CD4-positive, alpha-beta T cell (primary cell): ENCODE measurements around the gene LRRK1. TPM values are rescaled to one million over a fixed set of nuclear protein-coding genes. Genes with fewer than 3 reads are reported as not detected.

Source experiments
- ATAC-seq: fragments of 200-7000 bp; cut with Tn5 transposase; one replicate; pipeline ENCODE4 v1.10.0; 2022; ENCODE audit warnings: mild to moderate bottlenecking; ENCODE audit not compliant: poor library complexity
- CTCF ChIA-PET: fragments of 350-600 bp; sonication (Branson Sonifier 250); formaldehyde crosslinking; loops from one replicate; lab custom pipeline; 2021; ENCODE audit warnings: antibody characterized with exemption, inconsistent platforms; lab: Charles Lee
- POLR2A ChIA-PET: fragments of 350-600 bp; sonication (Branson Sonifier 250); formaldehyde crosslinking; loops from one replicate; lab custom pipeline; 2021; ENCODE audit warnings: antibody characterized with exemption, inconsistent platforms; lab: Charles Lee
- DNase-seq, 14 experiments: peaks; one replicate each; pipeline ENCODE4 v3.0.0-alpha.2; 2013 to 2020; ENCODE audit warnings: mixed read lengths in 2 of 14
- H3K27ac ChIP-seq, 2 donors: one replicate each; pipeline versions ENCODE4 v1.5.1 to v1.7.0; 2013; ENCODE audit warnings: low read length in 2 of 2, low read depth in 1 of 2, mild to moderate bottlenecking in 1 of 2
- H3K27me3 ChIP-seq, 2 experiments: 1 replicate in 1 of 2; 2 replicates in 1 of 2; pipeline versions ENCODE4 v1.6.1 to v1.7.0; 2013; ENCODE audit warnings: low read length in 2 of 2, control low read depth in 1 of 2, mild to moderate bottlenecking in 1 of 2, moderate library complexity in 1 of 2; ENCODE audit not compliant: insufficient read depth in 2 of 2, control insufficient read depth in 1 of 2
- H3K36me3 ChIP-seq: one replicate; pipeline ENCODE4 v1.6.1; 2013; ENCODE audit warnings: low read length, control low read depth; ENCODE audit not compliant: insufficient read depth
- H3K4me1 ChIP-seq: one replicate; pipeline ENCODE4 v1.6.1; 2013; ENCODE audit warnings: low read length, control low read depth; ENCODE audit not compliant: insufficient read depth
- H3K4me3 ChIP-seq: one replicate; pipeline ENCODE4 v1.5.1; 2013; ENCODE audit warnings: mild to moderate bottlenecking, low read length, moderate library complexity
- H3K9me3 ChIP-seq, 2 experiments: 1 replicate in 1 of 2; 2 replicates in 1 of 2; pipeline versions ENCODE4 v1.6.1 to v1.7.0; 2013; ENCODE audit warnings: low read length in 2 of 2, mild to moderate bottlenecking in 2 of 2, control low read depth in 1 of 2, moderate library complexity in 1 of 2; ENCODE audit not compliant: control insufficient read depth in 1 of 2, insufficient read depth in 1 of 2
- H3K27ac Mint-ChIP-seq: one replicate; pipeline ENCODE4 v1.8.0; 2020; ENCODE audit warnings: mixed read lengths
- H3K27me3 Mint-ChIP-seq: one replicate; pipeline ENCODE4 v1.8.0; 2021; ENCODE audit warnings: mixed read lengths
- H3K36me3 Mint-ChIP-seq: one replicate; pipeline ENCODE4 v1.8.0; 2021; ENCODE audit warnings: low read depth, mixed read lengths
- H3K4me1 Mint-ChIP-seq: one replicate; pipeline ENCODE4 v1.8.0; 2021; ENCODE audit warnings: low read depth, mixed read lengths
- H3K4me3 Mint-ChIP-seq: one replicate; pipeline ENCODE4 v1.8.0; 2020; ENCODE audit warnings: mild to moderate bottlenecking, mixed read lengths
- H3K9me3 Mint-ChIP-seq: one replicate; pipeline ENCODE4 v1.8.0; 2020; ENCODE audit warnings: mixed read lengths
- intact Hi-C, 2 experiments: fragments of 100-400 bp; cut with DNase I in 1 of 2; cut with micrococcal nuclease in 1 of 2; formaldehyde crosslinking; loops; one replicate each; pipeline versions ENCODE4 v1.15.1 to v1.9.0; 2023 to 2025; cut with DNase I, micrococcal nuclease
- total RNA-seq, 174 experiments: library from RNA in 2 of 174; stranded (reverse) in 2 of 174; gene quantifications; one replicate each; pipeline ENCODE4 v1.2.3 and lab custom pipeline; 2021 to 2026
- TF ChIP-seq, protein P1 (sequence below): fragments of 200-600 bp; IDR thresholded peaks from one replicate; pipeline ENCODE4 v1.8.0; 2022; ENCODE audit warnings: antibody characterized with exemption, mild to moderate bottlenecking

The LRRK1 gene
- total RNA-seq, 2 experiments from 2014 or later: 0.60 to 0.73 TPM

DNA sequence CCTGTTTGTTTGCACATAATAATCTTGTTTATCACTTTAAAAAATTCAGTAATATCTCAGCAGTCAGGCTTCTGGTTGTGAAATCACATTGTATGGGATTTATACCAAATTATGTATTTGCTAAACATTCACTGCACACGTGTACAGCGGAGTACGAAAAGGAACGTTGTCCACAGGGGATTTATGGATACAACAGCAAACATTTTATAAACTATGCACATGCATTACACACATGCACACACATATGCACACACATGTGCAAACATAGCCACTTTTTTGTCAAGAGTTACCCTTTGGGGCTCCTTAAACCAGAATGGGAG, 150.5 kb downstream of the LRRK1 start:
- ChIA-PET POLR2A (no interaction called here), CTCF (no interaction called here)
- intact Hi-C loops: no loop called here
- H3K9me3 ChIP-seq: no peaks in the 10 kb centered on the region
- Mint-ChIP-seq H3K9me3 (no peaks in the 10 kb centered on the region), H3K4me1 (no peaks in the 10 kb centered on the region), H3K27me3 (no peaks in the 10 kb centered on the region), H3K36me3 (no peaks in the 10 kb centered on the region), H3K4me3 (no peak overlapping the region), H3K27ac (no peak overlapping the region)
- no peaks in the 10 kb centered on the region for H3K27me3 ChIP-seq
- ATAC-seq: no peak
- no peak overlapping the region for H3K4me3 ChIP-seq
- TF ChIP-seq, protein P1, sequence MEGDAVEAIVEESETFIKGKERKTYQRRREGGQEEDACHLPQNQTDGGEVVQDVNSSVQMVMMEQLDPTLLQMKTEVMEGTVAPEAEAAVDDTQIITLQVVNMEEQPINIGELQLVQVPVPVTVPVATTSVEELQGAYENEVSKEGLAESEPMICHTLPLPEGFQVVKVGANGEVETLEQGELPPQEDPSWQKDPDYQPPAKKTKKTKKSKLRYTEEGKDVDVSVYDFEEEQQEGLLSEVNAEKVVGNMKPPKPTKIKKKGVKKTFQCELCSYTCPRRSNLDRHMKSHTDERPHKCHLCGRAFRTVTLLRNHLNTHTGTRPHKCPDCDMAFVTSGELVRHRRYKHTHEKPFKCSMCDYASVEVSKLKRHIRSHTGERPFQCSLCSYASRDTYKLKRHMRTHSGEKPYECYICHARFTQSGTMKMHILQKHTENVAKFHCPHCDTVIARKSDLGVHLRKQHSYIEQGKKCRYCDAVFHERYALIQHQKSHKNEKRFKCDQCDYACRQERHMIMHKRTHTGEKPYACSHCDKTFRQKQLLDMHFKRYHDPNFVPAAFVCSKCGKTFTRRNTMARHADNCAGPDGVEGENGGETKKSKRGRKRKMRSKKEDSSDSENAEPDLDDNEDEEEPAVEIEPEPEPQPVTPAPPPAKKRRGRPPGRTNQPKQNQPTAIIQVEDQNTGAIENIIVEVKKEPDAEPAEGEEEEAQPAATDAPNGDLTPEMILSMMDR: no peak
- no peak for DNase-seq
- no peaks in the 10 kb centered on the region for H3K36me3 ChIP-seq
- H3K4me1 ChIP-seq: peaks cover 3% of the 10 kb centered on the region
- H3K27ac ChIP-seq: no peak overlapping the region

DNA sequence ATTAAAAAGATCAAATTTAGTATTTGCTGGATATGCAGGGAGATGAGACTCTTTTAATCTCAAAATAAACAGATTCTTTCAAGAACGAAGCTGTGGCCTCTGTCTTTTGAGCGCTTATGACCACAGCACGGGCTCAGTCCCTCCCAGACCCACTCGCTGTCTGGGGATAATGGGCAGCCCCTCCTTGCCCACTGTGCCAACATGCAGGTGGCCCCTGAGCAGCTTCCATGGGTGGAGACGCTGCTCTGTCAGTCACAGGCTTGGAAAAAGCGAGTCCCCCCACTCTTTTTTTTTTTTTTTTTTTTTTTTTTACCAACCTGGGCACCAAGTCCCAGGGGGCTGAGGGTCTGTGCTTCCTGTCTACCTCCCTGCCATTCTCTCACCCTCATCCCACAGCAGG, 150.9 kb downstream of the LRRK1 start:
- H3K36me3 ChIP-seq: no peaks in the 10 kb centered on the region
- H3K27me3 ChIP-seq: no peaks in the 10 kb centered on the region
- Mint-ChIP-seq H3K4me3 (no peak overlapping the region), H3K27ac (no peak overlapping the region), H3K27me3 (no peaks in the 10 kb centered on the region), H3K36me3 (no peaks in the 10 kb centered on the region), H3K4me1 (no peaks in the 10 kb centered on the region), H3K9me3 (no peaks in the 10 kb centered on the region)
- no peaks in the 10 kb centered on the region for H3K9me3 ChIP-seq
- peaks cover 3% of the 10 kb centered on the region for H3K4me1 ChIP-seq
- ATAC-seq (no peak), DNase-seq (no peak)
- CTCF ChIA-PET: no interaction called here
- H3K27ac ChIP-seq: no peak overlapping the region
- POLR2A ChIA-PET: no interaction called here
- no peak overlapping the region for H3K4me3 ChIP-seq
- intact Hi-C loops: no loop called here
- TF ChIP-seq, protein P1: no peak

DNA sequence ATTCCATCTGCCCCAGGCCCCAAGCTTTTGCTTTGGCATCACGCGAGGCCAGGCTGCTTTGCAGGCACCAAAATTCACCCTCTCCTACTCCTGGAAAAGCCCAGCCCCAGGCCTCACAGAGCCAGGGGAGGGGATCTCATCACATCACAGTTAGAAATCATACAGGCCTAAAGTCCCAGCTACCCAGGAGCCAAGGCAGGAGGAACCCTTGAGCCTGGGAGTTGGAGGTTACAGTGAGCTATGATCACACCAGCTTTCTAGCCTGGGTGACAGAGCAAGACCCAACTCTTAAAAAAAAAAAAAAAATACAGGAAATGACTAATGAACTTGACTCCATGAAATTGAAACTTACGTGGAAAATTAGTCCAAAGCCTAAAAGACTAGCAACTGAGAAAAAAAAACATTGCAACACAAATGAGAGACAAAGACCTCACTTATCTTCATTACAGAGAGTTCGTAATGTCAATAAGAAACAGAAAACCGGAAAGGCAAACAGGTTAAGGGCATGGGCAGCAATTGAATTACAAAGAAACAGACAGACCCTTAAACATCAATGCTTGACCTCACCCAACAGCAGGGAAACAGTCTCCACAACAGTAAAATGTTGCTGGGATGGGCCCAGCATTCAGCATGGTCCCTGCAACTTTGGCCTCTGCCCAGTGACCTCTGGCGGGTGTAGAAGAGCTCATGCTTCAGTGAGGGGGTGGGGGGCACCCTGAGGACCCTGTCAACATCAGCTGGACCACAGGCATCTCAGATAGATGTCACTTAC, 151.5 kb downstream of the LRRK1 start:
- TF ChIP-seq, protein P1: no peak
- H3K27ac ChIP-seq: no peak overlapping the region
- H3K9me3 ChIP-seq: no peaks in the 10 kb centered on the region
- ChIA-PET POLR2A (interaction anchor here (0.8 kb wide), 1 partner anchor 31 kb away, joined by 3 read pairs; no protein-coding TSS in a partner anchor), CTCF (no interaction called here)
- no peaks in the 10 kb centered on the region for H3K27me3 ChIP-seq
- no peak for DNase-seq
- Mint-ChIP-seq H3K9me3 (no peaks in the 10 kb centered on the region), H3K27me3 (no peaks in the 10 kb centered on the region), H3K4me1 (no peaks in the 10 kb centered on the region), H3K4me3 (no peak overlapping the region), H3K36me3 (no peaks in the 10 kb centered on the region), H3K27ac (no peak overlapping the region)
- no peak overlapping the region for H3K4me3 ChIP-seq
- intact Hi-C loops: no loop called here
- peaks cover 3% of the 10 kb centered on the region for H3K4me1 ChIP-seq
- no peaks in the 10 kb centered on the region for H3K36me3 ChIP-seq
- no peak for ATAC-seq
